Measurements from ENCODE around the gene ANKS6.

DNA sequence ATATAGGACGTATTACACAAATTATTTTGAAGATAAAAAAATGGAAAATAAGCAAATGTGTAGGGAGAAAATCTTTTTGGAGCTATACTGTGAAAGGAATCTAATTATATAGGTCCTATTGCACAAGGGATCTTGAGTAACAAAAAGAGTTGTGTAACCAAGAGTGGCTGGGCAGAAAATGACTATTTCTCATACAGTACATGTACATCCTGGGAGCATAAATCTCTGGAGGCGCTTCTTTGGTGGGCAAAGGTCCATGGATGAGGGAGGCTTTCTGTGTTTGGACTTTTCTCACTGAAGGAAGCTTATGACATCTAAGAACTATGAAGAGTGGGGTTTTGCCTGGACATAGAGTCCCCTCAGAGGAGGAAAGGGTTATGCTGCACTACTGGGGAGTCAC is 29.8 kb downstream of the ANKS6 start:
- TF ChIP-seq, protein P1, sequence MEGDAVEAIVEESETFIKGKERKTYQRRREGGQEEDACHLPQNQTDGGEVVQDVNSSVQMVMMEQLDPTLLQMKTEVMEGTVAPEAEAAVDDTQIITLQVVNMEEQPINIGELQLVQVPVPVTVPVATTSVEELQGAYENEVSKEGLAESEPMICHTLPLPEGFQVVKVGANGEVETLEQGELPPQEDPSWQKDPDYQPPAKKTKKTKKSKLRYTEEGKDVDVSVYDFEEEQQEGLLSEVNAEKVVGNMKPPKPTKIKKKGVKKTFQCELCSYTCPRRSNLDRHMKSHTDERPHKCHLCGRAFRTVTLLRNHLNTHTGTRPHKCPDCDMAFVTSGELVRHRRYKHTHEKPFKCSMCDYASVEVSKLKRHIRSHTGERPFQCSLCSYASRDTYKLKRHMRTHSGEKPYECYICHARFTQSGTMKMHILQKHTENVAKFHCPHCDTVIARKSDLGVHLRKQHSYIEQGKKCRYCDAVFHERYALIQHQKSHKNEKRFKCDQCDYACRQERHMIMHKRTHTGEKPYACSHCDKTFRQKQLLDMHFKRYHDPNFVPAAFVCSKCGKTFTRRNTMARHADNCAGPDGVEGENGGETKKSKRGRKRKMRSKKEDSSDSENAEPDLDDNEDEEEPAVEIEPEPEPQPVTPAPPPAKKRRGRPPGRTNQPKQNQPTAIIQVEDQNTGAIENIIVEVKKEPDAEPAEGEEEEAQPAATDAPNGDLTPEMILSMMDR (IDR thresholded peaks at IDR 0.05 in 2 of 3, conservative IDR thresholded peaks at IDR 0.05 in 1 of 3; ENCODE audit: control insufficient read depth in 2 of 3, extremely low read depth in 1 of 3, insufficient read depth in 1 of 3, low read depth in 3 of 3, low read length in 3 of 3), result no peak
- TF ChIP-seq BHLHE40 (IDR thresholded peaks at IDR 0.05; ENCODE audit: borderline replicate concordance in 1 of 2, low read depth in 2 of 2, low read length in 1 of 2) (no peak), POLR2A (IDR thresholded peaks at IDR 0.05; ENCODE audit: low read depth, low read length) (no peak), TAF1 (IDR thresholded peaks at IDR 0.05; ENCODE audit: borderline replicate concordance, low read depth, low read length) (no peak), SUZ12 (IDR thresholded peaks at IDR 0.05; ENCODE audit: unreplicated experiment) (no peak), EZH2 (IDR thresholded peaks at IDR 0.05; ENCODE audit: borderline replicate concordance, control insufficient read depth, low read depth, low read length) (no peak), ZNF274 (IDR thresholded peaks at IDR 0.05; ENCODE audit: insufficient read depth, insufficient read length) (no peak)
- TF ChIP-seq, protein P2, sequence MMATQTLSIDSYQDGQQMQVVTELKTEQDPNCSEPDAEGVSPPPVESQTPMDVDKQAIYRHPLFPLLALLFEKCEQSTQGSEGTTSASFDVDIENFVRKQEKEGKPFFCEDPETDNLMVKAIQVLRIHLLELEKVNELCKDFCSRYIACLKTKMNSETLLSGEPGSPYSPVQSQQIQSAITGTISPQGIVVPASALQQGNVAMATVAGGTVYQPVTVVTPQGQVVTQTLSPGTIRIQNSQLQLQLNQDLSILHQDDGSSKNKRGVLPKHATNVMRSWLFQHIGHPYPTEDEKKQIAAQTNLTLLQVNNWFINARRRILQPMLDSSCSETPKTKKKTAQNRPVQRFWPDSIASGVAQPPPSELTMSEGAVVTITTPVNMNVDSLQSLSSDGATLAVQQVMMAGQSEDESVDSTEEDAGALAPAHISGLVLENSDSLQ (IDR thresholded peaks at IDR 0.05), result no peak
- TF ChIP-seq, protein P3, sequence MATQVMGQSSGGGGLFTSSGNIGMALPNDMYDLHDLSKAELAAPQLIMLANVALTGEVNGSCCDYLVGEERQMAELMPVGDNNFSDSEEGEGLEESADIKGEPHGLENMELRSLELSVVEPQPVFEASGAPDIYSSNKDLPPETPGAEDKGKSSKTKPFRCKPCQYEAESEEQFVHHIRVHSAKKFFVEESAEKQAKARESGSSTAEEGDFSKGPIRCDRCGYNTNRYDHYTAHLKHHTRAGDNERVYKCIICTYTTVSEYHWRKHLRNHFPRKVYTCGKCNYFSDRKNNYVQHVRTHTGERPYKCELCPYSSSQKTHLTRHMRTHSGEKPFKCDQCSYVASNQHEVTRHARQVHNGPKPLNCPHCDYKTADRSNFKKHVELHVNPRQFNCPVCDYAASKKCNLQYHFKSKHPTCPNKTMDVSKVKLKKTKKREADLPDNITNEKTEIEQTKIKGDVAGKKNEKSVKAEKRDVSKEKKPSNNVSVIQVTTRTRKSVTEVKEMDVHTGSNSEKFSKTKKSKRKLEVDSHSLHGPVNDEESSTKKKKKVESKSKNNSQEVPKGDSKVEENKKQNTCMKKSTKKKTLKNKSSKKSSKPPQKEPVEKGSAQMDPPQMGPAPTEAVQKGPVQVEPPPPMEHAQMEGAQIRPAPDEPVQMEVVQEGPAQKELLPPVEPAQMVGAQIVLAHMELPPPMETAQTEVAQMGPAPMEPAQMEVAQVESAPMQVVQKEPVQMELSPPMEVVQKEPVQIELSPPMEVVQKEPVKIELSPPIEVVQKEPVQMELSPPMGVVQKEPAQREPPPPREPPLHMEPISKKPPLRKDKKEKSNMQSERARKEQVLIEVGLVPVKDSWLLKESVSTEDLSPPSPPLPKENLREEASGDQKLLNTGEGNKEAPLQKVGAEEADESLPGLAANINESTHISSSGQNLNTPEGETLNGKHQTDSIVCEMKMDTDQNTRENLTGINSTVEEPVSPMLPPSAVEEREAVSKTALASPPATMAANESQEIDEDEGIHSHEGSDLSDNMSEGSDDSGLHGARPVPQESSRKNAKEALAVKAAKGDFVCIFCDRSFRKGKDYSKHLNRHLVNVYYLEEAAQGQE (IDR thresholded peaks at IDR 0.05; ENCODE audit: low read depth, low read length), result no peak
